Sigmoid colon (tissue), 7 donors: ENCODE measurements around the gene NHERF2. TPM values are rescaled to one million over a fixed set of nuclear protein-coding genes. Genes with fewer than 3 reads are reported as not detected.
A peak's percentile ranks its signal among the peaks of the same experiment; 100 is the strongest.

Source experiments
- DNase-seq: peaks from one replicate; pipeline ENCODE4 v3.0.0-alpha.2; 2019
- H3K27ac ChIP-seq, 4 donors: fragments of 200-600 bp; sonication (generic); one replicate each; pipeline ENCODE4 v1.5.1; 2016 to 2019; ENCODE audit warnings: mild to moderate bottlenecking in 1 of 4
- H3K27me3 ChIP-seq, 3 donors: fragments of 200-600 bp; sonication (generic); one replicate each; pipeline ENCODE4 v1.5.1; 2019; ENCODE audit warnings: mild to moderate bottlenecking in 1 of 3
- H3K36me3 ChIP-seq, 4 donors: fragments of 200-600 bp; sonication (generic); one replicate each; pipeline ENCODE4 v1.5.1; 2016 to 2019
- H3K4me1 ChIP-seq, 4 donors: fragments of 200-600 bp; sonication (generic); one replicate each; pipeline ENCODE4 v1.5.1; 2017 to 2019
- H3K4me3 ChIP-seq, 4 donors: fragments of 200-600 bp; sonication (generic); one replicate each; pipeline ENCODE4 v1.5.1; 2017 to 2019; ENCODE audit warnings: mild to moderate bottlenecking in 2 of 4, moderate library complexity in 1 of 4
- H3K9me3 ChIP-seq, 4 donors: fragments of 200-600 bp in 3 of 4; sonication (generic) in 3 of 4; one replicate each; pipeline versions ENCODE4 v1.5.1 to v1.6.1; 2013 to 2019
- EP300 ChIP-seq, 4 donors: sonication (generic); formaldehyde crosslinking; IDR thresholded peaks; one replicate each; pipeline ENCODE4 v1.6.1; 2017; ENCODE audit warnings: antibody characterized with exemption in 4 of 4
- POLR2A ChIP-seq, 2 donors: fragments of 450-650 bp; IDR thresholded peaks; one replicate each; pipeline ENCODE4 v1.6.1; 2016; ENCODE audit warnings: antibody characterized with exemption in 2 of 2, mild to moderate bottlenecking in 2 of 2, moderate library complexity in 2 of 2
- POLR2AphosphoS5 ChIP-seq, 4 donors: sonication (generic); formaldehyde crosslinking; IDR thresholded peaks; one replicate each; pipeline ENCODE4 v1.6.1; 2017; ENCODE audit warnings: antibody characterized with exemption in 4 of 4
- WGBS, 2 donors: extraction: QIAGEN DNeasy Blood & Tissue Kit; methylation state at CpG; one replicate each; pipeline ENCODE4 v1.1.7; 2013; 5-methylcytosine and 5-hydroxymethylcytosine counted together
- intact Hi-C: fragments of 100-400 bp; cut with DNase I; formaldehyde crosslinking; loops from one replicate; pipeline ENCODE4 v1.15.1; 2023
- polyA plus RNA-seq, 3 donors: library from polyadenylated mRNA; stranded (reverse); fragments of 200-250 nt; gene quantifications; one replicate each; pipeline ENCODE4 v1.2.3, GENCODE V29; 2013
- total RNA-seq, 4 donors: library from RNA; depleted of rRNA; stranded (reverse); fragments of >200 nt; gene quantifications; one replicate each; pipeline ENCODE4 v1.1.0, GENCODE V29; 2016
- TF ChIP-seq, protein P1 (sequence below), 4 experiments: fragments of 450-650 bp in 3 of 4; fragments of 200-600 bp in 1 of 4; IDR thresholded peaks; one replicate each; pipeline ENCODE4 v1.5.1; 2016 to 2019; ENCODE audit warnings: antibody characterized with exemption in 4 of 4, mild to moderate bottlenecking in 3 of 4, moderate library complexity in 2 of 4
- donor health status: healthy with polysubstance abuse.
- donor health status: Bipolar disorder and iron deficiency.
- donor health status: healthy.

NHERF2 gene
- total and polyA plus RNA-seq, 7 donors: 23.5 to 105 (median 46.7) TPM

DNA sequence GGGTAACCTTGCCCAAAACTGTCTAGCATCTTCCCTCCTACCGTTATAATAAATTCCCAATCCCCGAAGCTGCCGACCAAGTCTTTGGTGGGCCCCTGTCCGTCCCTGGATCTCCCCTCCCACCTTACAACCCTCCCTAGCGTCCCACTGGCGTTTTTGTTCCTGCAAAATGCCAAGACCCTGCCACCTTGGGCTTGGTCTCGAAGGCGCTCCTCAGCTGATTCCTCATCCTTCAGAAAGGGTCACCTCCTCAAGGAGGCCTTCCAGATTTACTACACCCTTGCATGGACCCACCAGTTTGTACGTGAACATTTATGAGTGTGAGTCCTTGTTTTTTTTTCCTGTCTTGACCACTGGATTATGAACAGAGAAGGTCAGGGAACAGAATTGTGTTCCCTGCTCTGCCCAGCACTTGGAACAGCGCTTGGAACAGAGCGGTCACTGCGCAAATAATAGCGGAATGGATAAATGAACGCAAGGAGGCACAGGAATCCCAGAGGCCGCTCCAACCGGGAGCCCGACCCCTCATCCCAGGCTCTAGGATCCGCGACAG lies 43.6 kb upstream of the NHERF2 start:
- intact Hi-C loops: no loop called here
- peaks cover 13 to 27% (median 15%) of the 10 kb centered on the region in 4 donors for H3K36me3 ChIP-seq
- WGBS, 2 donors: 32 to 40% methylated on average over 19 of the region's 19 CpGs
- H3K27ac ChIP-seq: peak overlapping the region; percentile 76 to 83 (median 81)
- H3K4me3 ChIP-seq: peak overlapping the region; percentile 49 to 95 (median 80)
- TF ChIP-seq, protein P1, sequence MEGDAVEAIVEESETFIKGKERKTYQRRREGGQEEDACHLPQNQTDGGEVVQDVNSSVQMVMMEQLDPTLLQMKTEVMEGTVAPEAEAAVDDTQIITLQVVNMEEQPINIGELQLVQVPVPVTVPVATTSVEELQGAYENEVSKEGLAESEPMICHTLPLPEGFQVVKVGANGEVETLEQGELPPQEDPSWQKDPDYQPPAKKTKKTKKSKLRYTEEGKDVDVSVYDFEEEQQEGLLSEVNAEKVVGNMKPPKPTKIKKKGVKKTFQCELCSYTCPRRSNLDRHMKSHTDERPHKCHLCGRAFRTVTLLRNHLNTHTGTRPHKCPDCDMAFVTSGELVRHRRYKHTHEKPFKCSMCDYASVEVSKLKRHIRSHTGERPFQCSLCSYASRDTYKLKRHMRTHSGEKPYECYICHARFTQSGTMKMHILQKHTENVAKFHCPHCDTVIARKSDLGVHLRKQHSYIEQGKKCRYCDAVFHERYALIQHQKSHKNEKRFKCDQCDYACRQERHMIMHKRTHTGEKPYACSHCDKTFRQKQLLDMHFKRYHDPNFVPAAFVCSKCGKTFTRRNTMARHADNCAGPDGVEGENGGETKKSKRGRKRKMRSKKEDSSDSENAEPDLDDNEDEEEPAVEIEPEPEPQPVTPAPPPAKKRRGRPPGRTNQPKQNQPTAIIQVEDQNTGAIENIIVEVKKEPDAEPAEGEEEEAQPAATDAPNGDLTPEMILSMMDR (IDR thresholded peaks at IDR 0.05): no peak
- TF ChIP-seq POLR2AphosphoS5 (IDR thresholded peaks at IDR 0.05): no peak
- no peak for TF ChIP-seq POLR2A (IDR thresholded peaks at IDR 0.05)
- TF ChIP-seq EP300 (IDR thresholded peaks at IDR 0.05): no peak
- H3K4me1 ChIP-seq: peaks cover 0 to 31% (median 26%) of the 10 kb centered on the region in 4 donors
- no peak for DNase-seq
- no peaks in the 10 kb centered on the region for H3K9me3 ChIP-seq
- H3K27me3 ChIP-seq: peaks cover 35 to 52% (median 45%) of the 10 kb centered on the region in 3 donors

- intact Hi-C loops: no loop called here
- DNase-seq: peak; percentile 94
- peak in 3 of 4 donors; percentile 29 to 51 (median 34) for TF ChIP-seq POLR2AphosphoS5 (IDR thresholded peaks at IDR 0.05)
- TF ChIP-seq EP300 (IDR thresholded peaks at IDR 0.05): no peak
- peak within 1 kb of the TSS; percentile 76 to 83 (median 81) for H3K27ac ChIP-seq
- H3K4me1 ChIP-seq: peaks cover 0 to 31% (median 26%) of the 10 kb centered on the region in 4 donors
- H3K4me3 ChIP-seq: peak within 1 kb of the TSS; percentile 49 to 95 (median 80)
- 0% methylated on average over 109 of the region's 109 CpGs for WGBS, 2 donors
- peaks cover 30 to 50% (median 40%) of the 10 kb centered on the region in 3 donors for H3K27me3 ChIP-seq
- no peaks in the 10 kb centered on the region for H3K9me3 ChIP-seq
- H3K36me3 ChIP-seq: peaks cover 6 to 20% (median 10%) of the 10 kb centered on the region in 4 donors
Measured at GRCh38 chr16:1983544-1984346, 43.0 kb upstream of the NHERF2 start, which contains the start of gene GFER. Gene GFER (plus strand): TSS chr16:1984193. CDS start chr16:1984219, 26 bp downstream.

- H3K4me1 ChIP-seq: peaks cover 0 to 31% (median 20%) of the 10 kb centered on the region in 4 donors
- no peaks in the 10 kb centered on the region for H3K9me3 ChIP-seq
- peaks cover 6 to 17% (median 10%) of the 10 kb centered on the region in 4 donors for H3K36me3 ChIP-seq
- peak overlapping the region; percentile 76 to 83 (median 81) for H3K27ac ChIP-seq
- intact Hi-C loops: no loop called here
- WGBS, 2 donors: 4 to 12% methylated on average over 58 of the region's 58 CpGs
- H3K27me3 ChIP-seq: peaks cover 28 to 50% (median 40%) of the 10 kb centered on the region in 3 donors
- H3K4me3 ChIP-seq: peak overlapping the region; percentile 49 to 95 (median 80)
- TF ChIP-seq POLR2AphosphoS5 (IDR thresholded peaks at IDR 0.05) (no peak), POLR2A (IDR thresholded peaks at IDR 0.05) (no peak), EP300 (IDR thresholded peaks at IDR 0.05) (no peak)
- TF ChIP-seq, protein P1 (IDR thresholded peaks at IDR 0.05): no peak
- DNase-seq: no peak
Measured at GRCh38 chr16:1984347-1985225, 42.1 kb upstream of the NHERF2 start.

DNA sequence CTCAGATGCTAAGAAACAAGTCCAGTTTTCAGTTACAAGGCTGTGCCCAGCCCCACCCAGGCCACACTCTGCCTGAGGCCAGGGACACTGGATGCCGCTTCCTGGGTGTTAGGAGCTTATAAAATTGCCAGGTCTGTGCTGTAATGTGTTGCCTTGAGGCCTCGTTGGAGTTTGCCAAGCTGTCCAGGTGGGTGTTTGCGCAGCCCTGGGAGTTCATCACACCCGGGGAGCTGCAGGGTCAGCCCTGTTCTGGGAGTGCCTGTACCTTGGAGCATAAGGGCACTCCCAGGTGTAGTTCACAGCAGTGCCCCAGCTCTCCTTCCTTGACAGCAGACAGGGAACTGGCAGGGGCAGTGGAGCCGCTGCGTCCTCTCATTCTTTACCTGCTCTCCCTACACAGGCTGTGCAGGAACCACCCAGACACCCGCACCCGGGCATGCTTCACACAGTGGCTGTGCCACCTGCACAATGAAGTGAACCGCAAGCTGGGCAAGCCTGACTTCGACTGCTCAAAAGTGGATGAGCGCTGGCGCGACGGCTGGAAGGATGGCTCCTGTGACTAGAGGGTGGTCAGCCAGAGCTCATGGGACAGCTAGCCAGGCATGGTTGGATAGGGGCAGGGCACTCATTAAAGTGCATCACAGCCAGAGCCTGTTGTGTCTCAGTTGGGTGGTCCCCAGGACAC lies 41.1 kb upstream of the NHERF2 start:
- peak in 1 of 2 donors; percentile 41 for TF ChIP-seq POLR2A (IDR thresholded peaks at IDR 0.05)
- no peak for TF ChIP-seq POLR2AphosphoS5 (IDR thresholded peaks at IDR 0.05)
- TF ChIP-seq, protein P1 (IDR thresholded peaks at IDR 0.05): no peak
- no peak for TF ChIP-seq EP300 (IDR thresholded peaks at IDR 0.05)
- peaks cover 0 to 38% (median 27%) of the 10 kb centered on the region in 4 donors for H3K4me1 ChIP-seq
- DNase-seq: no peak
- H3K27me3 ChIP-seq: peaks cover 28 to 49% (median 39%) of the 10 kb centered on the region in 3 donors
- peaks cover 6 to 17% (median 10%) of the 10 kb centered on the region in 4 donors for H3K36me3 ChIP-seq
- H3K4me3 ChIP-seq: peak overlapping the region in 1 of 4 donors; percentile 94
- intact Hi-C loops: no loop called here
- 48 to 82% methylated on average over 14 of the region's 14 CpGs for WGBS, 2 donors
- H3K9me3 ChIP-seq: no peaks in the 10 kb centered on the region
- H3K27ac ChIP-seq: no peak overlapping the region
